GM21447 (cell line): ENCODE results near the gene APLF.
A peak's percentile ranks its signal among the peaks of the same experiment; 100 is the strongest.

Experiments
- ATAC-seq: cut with Tn5 transposase; IDR thresholded peaks from one replicate; pipeline ENCODE4 v1.9.1; 2021; ENCODE audit not compliant: unreplicated experiment

Gene APLF

GRCh38 chr2:68467077-68467960 lies at the start of gene APLF, which contains the start of gene FBXO48:
Gene APLF, plus strand, starts transcription at chr2:68467585. Its CDS starts 147 bp downstream, at chr2:68467732.
Gene FBXO48, minus strand, starts transcription at chr2:68467294. Its CDS starts 2,149 bp downstream, at chr2:68465145.
- peak; percentile 95 for ATAC-seq

- ATAC-seq, result no peak
Observed at GRCh38 chr2:68417926-68418325, 49.5 kb upstream of the APLF start.

GRCh38 chr2:68418419-68418818 lies 49.0 kb upstream of the APLF start:
- ATAC-seq, result no peak

GRCh38 chr2:68418855-68419254 lies 48.5 kb upstream of the APLF start:
- no peak for ATAC-seq

- ATAC-seq, result no peak
Observed at GRCh38 chr2:68420254-68420910, 47.0 kb upstream of the APLF start.

GRCh38 chr2:68423966-68424650 lies 43.3 kb upstream of the APLF start:
- peak; percentile 88 for ATAC-seq

GRCh38 chr2:68425503-68425902 lies 41.9 kb upstream of the APLF start:
- ATAC-seq, result no peak

- no peak for ATAC-seq
Observed at GRCh38 chr2:68426446-68426845, 40.9 kb upstream of the APLF start.

- no peak for ATAC-seq
Observed at GRCh38 chr2:68426848-68427579, 40.4 kb upstream of the APLF start.

GRCh38 chr2:68428126-68428525 lies 39.3 kb upstream of the APLF start:
- no peak for ATAC-seq

- ATAC-seq, result no peak
Observed at GRCh38 chr2:68428746-68429145, 38.6 kb upstream of the APLF start.

- no peak for ATAC-seq
Observed at GRCh38 chr2:68429311-68429826, 38.0 kb upstream of the APLF start.

- no peak for ATAC-seq
Observed at GRCh38 chr2:68431316-68431972, 35.9 kb upstream of the APLF start.

- ATAC-seq, result no peak
Observed at GRCh38 chr2:68432696-68433658, 34.4 kb upstream of the APLF start.

GRCh38 chr2:68434981-68435380 lies 32.4 kb upstream of the APLF start:
- no peak for ATAC-seq

GRCh38 chr2:68435615-68436014 lies 31.8 kb upstream of the APLF start:
- no peak for ATAC-seq

GRCh38 chr2:68436270-68436669 lies 31.1 kb upstream of the APLF start:
- ATAC-seq, result no peak

- ATAC-seq, result no peak
Observed at GRCh38 chr2:68438455-68439303, 28.7 kb upstream of the APLF start.
